ENCODE data around the gene HES4. TPM values are rescaled to one million over a fixed set of nuclear protein-coding genes. Genes with fewer than 3 reads are reported as not detected.

The HES4 gene
- polyA plus RNA-seq, 1 donor (not counting 4 experiments of a cell fraction or from before 2014, with no cell fraction given), result 3.0 TPM

DNA sequence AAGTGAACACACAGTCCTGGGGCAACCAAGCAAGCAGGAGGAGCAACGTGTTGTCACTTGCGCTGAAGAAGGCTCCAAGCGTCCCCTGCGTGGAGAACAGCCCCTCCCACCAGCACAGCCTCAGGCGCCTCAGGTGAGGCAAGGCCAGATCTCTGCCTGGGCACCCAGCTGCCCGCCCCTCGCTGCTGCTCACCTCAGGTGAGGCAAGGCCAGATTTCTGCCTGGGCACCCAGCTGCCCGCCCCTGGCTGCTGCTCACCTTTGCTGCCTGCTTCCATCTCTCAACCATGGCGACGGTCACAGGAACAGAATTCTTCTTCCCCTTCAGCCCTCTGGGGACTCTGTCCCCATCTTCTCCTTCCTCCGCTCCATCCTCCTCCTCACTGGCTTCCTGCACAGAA lies 43.3 kb downstream of the HES4 start:
- Histone ChIP-seq H3K79me2 (ENCODE audit: control insufficient read depth, insufficient read depth, low read length) (peaks cover 29% of the 10 kb centered on the region), H3K4me1 (ENCODE audit: control insufficient read depth, extremely low read depth, insufficient read depth, low read length) (peaks cover 13% of the 10 kb centered on the region), H3K9ac (ENCODE audit: control insufficient read depth, extremely low read depth, insufficient read depth, low read length) (no peak overlapping the region), H3K9me3 (ENCODE audit: control insufficient read depth, low read depth, low read length) (no peaks in the 10 kb centered on the region), H3K4me2 (ENCODE audit: control insufficient read depth, extremely low read depth, insufficient read depth, low read depth, low read length) (no peak overlapping the region), H3K27me3 (ENCODE audit: control insufficient read depth, extremely low read depth, insufficient read depth, low read length) (peaks cover 5% of the 10 kb centered on the region), H3K36me3 (ENCODE audit: control insufficient read depth in 2 of 2, extremely low read depth in 1 of 2, insufficient read depth in 2 of 2, low read length in 2 of 2) (peaks cover 42 to 48% of the 10 kb centered on the region in 2 experiments), H3K27ac (ENCODE audit: control insufficient read depth, insufficient read depth, low read length) (no peak overlapping the region), H3K9me1 (ENCODE audit: control insufficient read depth, extremely low read depth, insufficient read depth, low read length) (no peaks in the 10 kb centered on the region), H3K4me3 (ENCODE audit: control insufficient read depth in 2 of 3, extremely low read depth in 1 of 3, insufficient read depth in 2 of 3, low read depth in 1 of 3, low read length in 3 of 3) (no peak overlapping the region), H4K20me1 (ENCODE audit: control insufficient read depth, extremely low read depth, insufficient read depth, low read length) (peaks cover 12% of the 10 kb centered on the region), H2AFZ (ENCODE audit: control insufficient read depth, low read length) (no peak overlapping the region)
- dilution Hi-C loops (cut with MboI; ENCODE audit: extremely low pct_ligation_motif_present, low sequenced_read_pairs), result no loop called here
- DNase-seq (ENCODE audit: low read depth, low spot score), result no peak
- no peak for TF ChIP-seq EZH2 (IDR thresholded peaks at IDR 0.05; ENCODE audit: low read length)
- TF ChIP-seq, protein P1, sequence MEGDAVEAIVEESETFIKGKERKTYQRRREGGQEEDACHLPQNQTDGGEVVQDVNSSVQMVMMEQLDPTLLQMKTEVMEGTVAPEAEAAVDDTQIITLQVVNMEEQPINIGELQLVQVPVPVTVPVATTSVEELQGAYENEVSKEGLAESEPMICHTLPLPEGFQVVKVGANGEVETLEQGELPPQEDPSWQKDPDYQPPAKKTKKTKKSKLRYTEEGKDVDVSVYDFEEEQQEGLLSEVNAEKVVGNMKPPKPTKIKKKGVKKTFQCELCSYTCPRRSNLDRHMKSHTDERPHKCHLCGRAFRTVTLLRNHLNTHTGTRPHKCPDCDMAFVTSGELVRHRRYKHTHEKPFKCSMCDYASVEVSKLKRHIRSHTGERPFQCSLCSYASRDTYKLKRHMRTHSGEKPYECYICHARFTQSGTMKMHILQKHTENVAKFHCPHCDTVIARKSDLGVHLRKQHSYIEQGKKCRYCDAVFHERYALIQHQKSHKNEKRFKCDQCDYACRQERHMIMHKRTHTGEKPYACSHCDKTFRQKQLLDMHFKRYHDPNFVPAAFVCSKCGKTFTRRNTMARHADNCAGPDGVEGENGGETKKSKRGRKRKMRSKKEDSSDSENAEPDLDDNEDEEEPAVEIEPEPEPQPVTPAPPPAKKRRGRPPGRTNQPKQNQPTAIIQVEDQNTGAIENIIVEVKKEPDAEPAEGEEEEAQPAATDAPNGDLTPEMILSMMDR (optimal IDR thresholded peaks at IDR 0.05 in 1 of 3, IDR thresholded peaks at IDR 0.05 in 1 of 3, conservative IDR thresholded peaks at IDR 0.05 in 1 of 3; ENCODE audit: extremely low read depth in 1 of 3, insufficient read depth in 2 of 3, low read length in 3 of 3), result no peak
- no peak for FAIRE-seq

DNA sequence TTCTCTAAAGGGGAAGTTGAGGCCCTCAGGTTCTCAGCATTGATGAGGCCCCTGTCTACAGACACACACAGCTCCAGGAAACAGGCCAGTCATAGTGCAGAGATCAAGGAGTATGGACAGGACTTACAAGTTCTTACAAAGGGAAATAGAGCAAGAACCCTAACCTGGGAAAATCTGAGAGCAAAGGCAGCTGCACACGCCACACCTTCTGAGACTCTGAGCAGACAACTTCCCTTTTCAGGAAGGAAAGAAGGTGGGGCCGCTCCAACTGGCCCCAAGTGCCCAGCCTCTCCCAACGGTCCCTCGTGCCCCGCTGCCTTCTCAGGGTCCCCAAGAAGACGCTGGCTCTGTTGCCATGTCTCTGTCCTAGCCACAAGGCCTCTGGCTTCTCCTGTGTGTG lies 44.4 kb downstream of the HES4 start:
- H2AFZ ChIP-seq (ENCODE audit: control insufficient read depth, low read length), result no peak overlapping the region
- no peak for DNase-seq (ENCODE audit: low read depth, low spot score)
- dilution Hi-C loops (cut with MboI; ENCODE audit: extremely low pct_ligation_motif_present, low sequenced_read_pairs), result no loop called here

More for the DNA sequence above, 44.4 kb downstream of the HES4 start:
- H3K4me2 ChIP-seq (ENCODE audit: control insufficient read depth, extremely low read depth, insufficient read depth, low read depth, low read length), result no peak overlapping the region
- peaks cover 5% of the 10 kb centered on the region for H3K27me3 ChIP-seq (ENCODE audit: control insufficient read depth, extremely low read depth, insufficient read depth, low read length)
- no peak overlapping the region for H3K9ac ChIP-seq (ENCODE audit: control insufficient read depth, extremely low read depth, insufficient read depth, low read length)
- peaks cover 47 to 58% of the 10 kb centered on the region in 2 experiments for H3K36me3 ChIP-seq (ENCODE audit: control insufficient read depth in 2 of 2, extremely low read depth in 1 of 2, insufficient read depth in 2 of 2, low read length in 2 of 2)
- H3K4me1 ChIP-seq (ENCODE audit: control insufficient read depth, extremely low read depth, insufficient read depth, low read length), result peaks cover 10% of the 10 kb centered on the region
- TF ChIP-seq, protein P1 (optimal IDR thresholded peaks at IDR 0.05 in 1 of 3, IDR thresholded peaks at IDR 0.05 in 1 of 3, conservative IDR thresholded peaks at IDR 0.05 in 1 of 3; ENCODE audit: extremely low read depth in 1 of 3, insufficient read depth in 2 of 3, low read length in 3 of 3), result no peak
- no peak for TF ChIP-seq EZH2 (IDR thresholded peaks at IDR 0.05; ENCODE audit: low read length)
- H3K4me3 ChIP-seq (ENCODE audit: control insufficient read depth in 2 of 3, extremely low read depth in 1 of 3, insufficient read depth in 2 of 3, low read depth in 1 of 3, low read length in 3 of 3), result no peak overlapping the region
- FAIRE-seq, result no peak
- no peaks in the 10 kb centered on the region for H3K9me3 ChIP-seq (ENCODE audit: control insufficient read depth, low read depth, low read length)
- H4K20me1 ChIP-seq (ENCODE audit: control insufficient read depth, extremely low read depth, insufficient read depth, low read length), result peaks cover 12% of the 10 kb centered on the region
- H3K27ac ChIP-seq (ENCODE audit: control insufficient read depth, insufficient read depth, low read length), result no peak overlapping the region
- H3K9me1 ChIP-seq (ENCODE audit: control insufficient read depth, extremely low read depth, insufficient read depth, low read length), result no peaks in the 10 kb centered on the region
- H3K79me2 ChIP-seq (ENCODE audit: control insufficient read depth, insufficient read depth, low read length), result peaks cover 31% of the 10 kb centered on the region
